T-helper 2 cell treated with Interferon-gamma antibody and Interleukin-4, amounts not matched to agents 5 μg/mL and 100 μg/mL, for 36 hours (primary cell): Measurements from ENCODE around the gene SEMA4D.
A peak's percentile ranks its signal among the peaks of the same experiment; 100 is the strongest.

ENCODE experiments used
- DNase-seq: peaks from one replicate; pipeline ENCODE4 v3.0.0; 2021; ENCODE audit warnings: low spot score
- H3K27ac Mint-ChIP-seq: one replicate; pipeline ENCODE4 v1.8.0; 2021; ENCODE audit warnings: mild to moderate bottlenecking, mixed read lengths
- H3K27me3 Mint-ChIP-seq: one replicate; pipeline ENCODE4 v1.8.0; 2021; ENCODE audit warnings: low read depth, mixed read lengths
- H3K36me3 Mint-ChIP-seq: one replicate; pipeline ENCODE4 v1.8.0; 2021; ENCODE audit warnings: low read depth, mixed read lengths
- H3K4me1 Mint-ChIP-seq: one replicate; pipeline ENCODE4 v1.8.0; 2021; ENCODE audit warnings: low read depth, mixed read lengths
- H3K4me3 Mint-ChIP-seq: one replicate; pipeline ENCODE4 v1.8.0; 2022; ENCODE audit warnings: mild to moderate bottlenecking, moderate library complexity, mixed read lengths
- H3K9me3 Mint-ChIP-seq: one replicate; pipeline ENCODE4 v1.8.0; 2021; ENCODE audit warnings: mixed read lengths

Gene SEMA4D

DNA sequence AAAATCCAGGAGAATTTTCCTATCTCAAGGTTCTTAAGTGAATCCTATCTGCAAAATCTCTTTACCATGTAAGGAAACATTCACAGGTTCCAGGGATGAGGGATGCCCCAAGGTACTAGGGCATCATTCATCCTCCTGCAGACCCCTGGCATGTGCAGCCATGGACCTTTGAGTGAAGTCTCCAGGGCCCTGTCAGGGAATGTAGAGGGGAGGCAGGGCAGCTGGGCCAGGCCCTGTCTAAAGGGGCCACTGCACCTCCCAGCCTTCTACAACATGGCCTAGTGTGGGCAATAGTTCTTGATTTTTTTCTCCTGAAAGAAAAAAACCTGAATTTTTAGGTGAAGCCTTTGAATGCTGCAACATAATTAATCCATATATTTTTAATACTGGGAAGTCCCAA lies 63.3 kb downstream of the SEMA4D start:
- no peak overlapping the region for H3K4me3 Mint-ChIP-seq
- H3K9me3 Mint-ChIP-seq = no peaks in the 10 kb centered on the region
- H3K27me3 Mint-ChIP-seq = no peaks in the 10 kb centered on the region
- H3K27ac Mint-ChIP-seq = peak overlapping the region; percentile 66
- H3K36me3 Mint-ChIP-seq = peaks cover 41% of the 10 kb centered on the region
- no peak for DNase-seq
- H3K4me1 Mint-ChIP-seq = peaks cover 63% of the 10 kb centered on the region

DNA sequence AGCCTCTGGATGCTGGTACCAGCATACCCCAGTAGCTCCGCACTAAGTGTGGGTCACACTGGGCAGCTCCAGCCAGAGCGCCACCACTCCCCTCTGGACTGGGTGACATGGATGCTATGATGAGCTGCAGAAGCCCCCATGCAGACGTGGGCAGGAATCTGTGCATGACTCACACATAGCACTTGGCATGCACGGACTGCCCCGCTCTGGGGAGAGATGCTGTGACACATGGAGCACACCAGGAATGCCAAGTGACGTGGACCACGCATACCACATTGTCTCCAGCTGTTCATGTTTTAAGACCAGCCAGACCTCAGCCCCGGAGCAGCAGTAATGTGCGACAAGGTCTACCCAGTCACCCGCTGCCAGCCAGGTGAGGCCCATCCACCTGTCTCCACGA lies 64.1 kb downstream of the SEMA4D start:
- no peak for DNase-seq

DNA sequence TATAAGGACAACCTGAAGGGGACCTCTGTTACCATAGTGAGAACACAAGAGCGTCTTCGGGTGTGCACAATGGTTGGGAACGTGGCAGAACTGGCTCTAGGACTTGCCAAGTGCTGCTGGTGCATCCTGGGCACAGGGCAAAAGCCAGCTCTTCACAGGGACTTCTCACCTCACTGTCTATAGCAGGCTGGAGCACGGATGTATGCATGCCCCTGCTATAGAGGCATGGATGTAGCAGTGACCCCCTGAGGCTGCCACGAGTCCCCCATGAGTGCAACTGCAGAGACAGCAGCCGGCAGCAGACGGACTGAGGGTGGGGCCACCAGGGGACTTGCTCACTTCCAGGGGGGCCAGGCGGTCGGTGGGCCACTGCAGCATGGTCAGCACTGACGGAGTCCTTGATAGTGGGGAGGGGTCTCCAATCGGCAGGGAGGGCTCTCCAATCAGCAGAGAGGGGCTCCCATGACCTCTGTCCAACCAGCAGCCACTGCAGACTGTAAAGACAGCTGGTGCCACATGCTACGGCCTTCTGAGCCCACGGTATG lies 64.9 kb downstream of the SEMA4D start:
- no peak for DNase-seq
- peaks cover 72% of the 10 kb centered on the region for H3K4me1 Mint-ChIP-seq
- no peaks in the 10 kb centered on the region for H3K9me3 Mint-ChIP-seq
- no peaks in the 10 kb centered on the region for H3K27me3 Mint-ChIP-seq
- no peak overlapping the region for H3K27ac Mint-ChIP-seq
- no peak overlapping the region for H3K4me3 Mint-ChIP-seq
- peaks cover 50% of the 10 kb centered on the region for H3K36me3 Mint-ChIP-seq

More for the DNA sequence above, 64.1 kb downstream of the SEMA4D start:
- peaks cover 67% of the 10 kb centered on the region for H3K4me1 Mint-ChIP-seq
- H3K27me3 Mint-ChIP-seq = no peaks in the 10 kb centered on the region
- H3K36me3 Mint-ChIP-seq = peaks cover 43% of the 10 kb centered on the region
- no peaks in the 10 kb centered on the region for H3K9me3 Mint-ChIP-seq
- H3K27ac Mint-ChIP-seq = no peak overlapping the region
- no peak overlapping the region for H3K4me3 Mint-ChIP-seq

DNA sequence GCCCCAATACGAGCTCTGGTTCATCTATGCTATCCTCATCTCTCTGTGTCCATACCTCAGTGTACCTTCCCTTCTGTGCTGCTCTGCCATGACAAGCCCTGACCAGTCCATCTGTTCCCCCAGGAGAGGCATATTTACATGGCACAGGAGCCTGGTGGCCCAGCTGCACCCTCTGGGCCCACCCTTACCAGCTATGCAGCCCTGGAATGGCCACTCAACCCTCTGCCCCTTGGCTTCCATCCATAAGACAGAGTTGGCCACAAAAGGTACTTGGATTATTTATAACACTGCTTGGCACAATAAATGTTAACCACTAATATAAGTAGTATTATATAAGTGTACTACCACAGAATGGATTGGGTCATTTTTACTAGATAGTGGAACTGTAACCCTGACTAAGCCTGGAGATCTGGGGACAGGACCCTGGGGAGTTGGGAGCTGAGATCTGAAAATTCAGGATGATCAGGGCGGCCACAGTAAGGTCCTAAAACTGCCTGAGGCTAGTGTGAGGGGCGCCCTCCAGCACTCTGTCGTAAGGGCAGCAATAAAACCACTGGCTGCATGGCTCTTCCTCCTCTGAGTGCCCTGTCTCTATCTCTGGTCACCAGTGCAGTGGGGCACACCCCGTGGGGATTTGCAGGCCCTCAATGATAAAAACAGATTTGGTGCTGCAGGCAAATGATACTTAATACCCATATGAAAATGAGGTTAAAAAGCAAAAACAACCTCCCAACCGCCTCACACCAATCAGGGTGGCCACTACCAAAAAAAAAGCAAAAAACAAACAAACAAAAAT lies 65.8 kb downstream of the SEMA4D start:
- Mint-ChIP-seq H3K27me3 (no peaks in the 10 kb centered on the region), H3K4me3 (no peak overlapping the region), H3K4me1 (peaks cover 72% of the 10 kb centered on the region), H3K27ac (peak overlapping the region; percentile 45), H3K36me3 (peaks cover 50% of the 10 kb centered on the region), H3K9me3 (no peaks in the 10 kb centered on the region)
- DNase-seq = no peak

DNA sequence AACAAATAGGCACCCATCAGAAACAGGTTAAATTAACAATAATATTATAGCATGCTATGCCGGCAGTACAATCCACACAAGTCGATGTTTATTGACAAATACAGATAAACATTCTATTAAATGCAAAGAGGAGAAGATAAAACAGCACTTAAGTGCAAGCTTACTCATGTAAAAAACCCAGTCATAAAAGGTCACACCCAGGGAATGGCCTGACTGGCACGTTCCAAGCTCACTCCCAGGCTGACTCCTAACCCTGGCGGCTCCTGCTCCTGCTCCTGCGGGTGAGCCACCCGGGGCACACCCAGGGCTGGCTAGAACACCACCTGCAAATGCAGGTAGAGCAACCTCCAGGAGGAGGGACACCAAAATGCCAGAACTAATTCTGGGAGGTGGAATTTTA lies 66.9 kb downstream of the SEMA4D start:
- no peaks in the 10 kb centered on the region for H3K27me3 Mint-ChIP-seq
- no peaks in the 10 kb centered on the region for H3K9me3 Mint-ChIP-seq
- DNase-seq = no peak
- peak overlapping the region; percentile 52 for H3K27ac Mint-ChIP-seq
- H3K4me1 Mint-ChIP-seq = peaks cover 78% of the 10 kb centered on the region
- no peak overlapping the region for H3K4me3 Mint-ChIP-seq
- peaks cover 58% of the 10 kb centered on the region for H3K36me3 Mint-ChIP-seq

DNA sequence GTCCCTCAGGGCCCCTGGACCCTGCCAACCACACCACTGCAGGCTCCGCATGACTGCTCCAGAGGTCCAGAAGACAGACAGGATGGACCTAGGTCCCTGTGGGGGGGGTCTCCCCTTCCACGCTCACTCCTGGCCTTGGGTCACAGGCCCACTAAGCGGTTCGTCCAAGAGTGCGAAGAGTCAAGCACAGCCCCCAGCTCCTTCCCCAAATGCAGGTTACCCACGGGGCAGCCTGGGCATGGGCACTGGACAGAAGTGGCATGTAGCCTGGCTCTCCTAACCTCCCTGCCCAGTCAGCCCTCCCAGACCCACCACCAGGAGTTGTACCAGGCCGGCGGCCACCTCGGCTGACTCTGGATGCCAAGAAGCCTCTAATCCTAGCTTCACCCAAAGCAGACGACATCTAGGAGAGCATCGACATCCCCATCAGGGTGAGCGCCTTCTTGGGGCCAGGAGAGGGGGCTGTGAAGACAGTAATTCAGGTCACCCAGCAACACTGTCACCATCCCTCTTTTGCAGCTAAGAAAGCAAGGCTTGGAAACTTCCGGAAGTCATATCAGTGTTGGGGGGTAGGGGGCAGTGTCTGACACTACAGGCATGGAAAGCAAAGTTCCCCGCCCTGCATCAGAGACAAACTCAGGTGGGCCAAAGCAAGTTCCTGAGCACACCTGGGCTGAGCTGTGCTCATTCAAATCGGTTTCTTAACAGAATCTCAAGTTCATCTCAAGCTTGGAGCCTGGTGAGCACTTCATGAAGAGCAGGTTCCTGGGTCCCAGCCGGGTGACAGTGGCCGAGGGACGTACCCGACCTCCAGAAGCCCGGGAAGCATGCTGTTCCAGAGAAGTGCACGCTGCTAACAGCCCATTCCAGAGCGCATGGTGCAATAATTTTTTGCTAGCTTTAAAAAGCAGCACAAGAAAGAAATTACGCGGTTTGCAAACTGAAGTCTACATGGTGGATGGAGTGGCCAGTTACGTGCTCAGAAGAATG lies 68.7 kb downstream of the SEMA4D start:
- H3K9me3 Mint-ChIP-seq = peaks cover 5% of the 10 kb centered on the region
- H3K27me3 Mint-ChIP-seq = no peaks in the 10 kb centered on the region
- peak overlapping the region; percentile 72 for H3K4me3 Mint-ChIP-seq
- peaks cover 71% of the 10 kb centered on the region for H3K36me3 Mint-ChIP-seq
- H3K27ac Mint-ChIP-seq = peak overlapping the region; percentile 90
- peaks cover 84% of the 10 kb centered on the region for H3K4me1 Mint-ChIP-seq
- peak; percentile 37 for DNase-seq

DNA sequence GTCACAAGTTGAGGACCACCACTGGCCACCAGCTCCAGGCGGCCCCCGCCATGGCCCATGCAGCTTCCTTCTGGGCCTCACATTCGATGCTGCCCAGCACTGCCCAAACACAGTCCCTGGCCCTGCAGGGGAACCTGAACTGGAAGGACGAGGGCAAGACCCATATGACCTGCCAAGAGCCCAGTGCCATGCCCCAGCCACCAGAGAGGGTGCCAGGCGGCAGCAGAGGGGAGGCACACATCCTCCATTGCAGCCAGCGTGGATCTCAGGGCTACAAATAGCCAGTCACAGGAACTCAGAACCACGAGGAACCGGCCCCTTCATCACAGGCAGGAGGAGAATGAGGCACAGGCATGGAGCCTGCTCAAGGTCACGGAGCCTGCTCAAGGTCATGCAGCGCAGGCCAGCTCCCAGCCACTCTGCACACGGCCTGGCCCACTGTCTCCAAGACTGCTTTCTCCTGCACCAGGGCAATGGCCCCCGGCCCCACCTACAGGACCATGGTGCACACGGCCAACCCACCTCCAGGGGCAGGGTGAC lies 69.6 kb downstream of the SEMA4D start:
- Mint-ChIP-seq H3K4me1 (peaks cover 86% of the 10 kb centered on the region), H3K36me3 (peaks cover 75% of the 10 kb centered on the region)

DNA sequence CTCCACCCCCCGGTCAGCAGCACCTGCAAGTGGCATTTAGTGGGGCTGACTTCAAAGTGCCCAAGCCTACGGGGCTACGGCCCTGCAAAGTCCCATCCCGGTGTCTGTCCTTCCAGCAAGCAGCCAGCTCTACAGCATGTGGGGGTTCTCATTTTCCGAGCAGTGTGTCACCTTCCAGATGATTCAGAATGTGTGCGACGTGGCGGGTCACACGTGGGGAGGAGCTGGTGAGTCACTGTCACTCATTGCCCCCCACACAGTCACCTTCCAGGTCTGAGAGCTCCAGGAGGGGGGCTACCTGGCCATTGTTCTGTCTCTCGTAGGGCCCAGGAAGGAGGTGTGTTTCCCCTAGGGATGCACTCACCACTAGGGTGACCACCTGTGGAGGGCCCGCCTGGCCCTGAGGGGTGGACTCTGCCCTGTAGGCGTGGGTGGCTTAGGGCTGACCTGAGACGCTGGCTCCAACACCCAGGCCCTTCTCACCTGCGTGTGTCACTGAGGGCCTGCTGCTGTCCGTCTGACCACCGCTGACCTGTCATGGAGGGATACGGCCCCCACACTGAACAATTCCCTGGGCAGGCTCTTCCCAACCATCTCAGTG lies 70.2 kb downstream of the SEMA4D start:
- Mint-ChIP-seq H3K27me3 (no peaks in the 10 kb centered on the region), H3K36me3 (peaks cover 74% of the 10 kb centered on the region), H3K27ac (peak overlapping the region; percentile 90), H3K4me1 (peaks cover 86% of the 10 kb centered on the region), H3K4me3 (peak overlapping the region; percentile 72), H3K9me3 (peaks cover 5% of the 10 kb centered on the region)
- DNase-seq = peak; percentile 82

More for the DNA sequence above, 69.6 kb downstream of the SEMA4D start:
- Mint-ChIP-seq H3K9me3 (peaks cover 5% of the 10 kb centered on the region), H3K27ac (peak overlapping the region; percentile 90), H3K4me3 (peak overlapping the region; percentile 72), H3K27me3 (no peaks in the 10 kb centered on the region)
- no peak for DNase-seq

DNA sequence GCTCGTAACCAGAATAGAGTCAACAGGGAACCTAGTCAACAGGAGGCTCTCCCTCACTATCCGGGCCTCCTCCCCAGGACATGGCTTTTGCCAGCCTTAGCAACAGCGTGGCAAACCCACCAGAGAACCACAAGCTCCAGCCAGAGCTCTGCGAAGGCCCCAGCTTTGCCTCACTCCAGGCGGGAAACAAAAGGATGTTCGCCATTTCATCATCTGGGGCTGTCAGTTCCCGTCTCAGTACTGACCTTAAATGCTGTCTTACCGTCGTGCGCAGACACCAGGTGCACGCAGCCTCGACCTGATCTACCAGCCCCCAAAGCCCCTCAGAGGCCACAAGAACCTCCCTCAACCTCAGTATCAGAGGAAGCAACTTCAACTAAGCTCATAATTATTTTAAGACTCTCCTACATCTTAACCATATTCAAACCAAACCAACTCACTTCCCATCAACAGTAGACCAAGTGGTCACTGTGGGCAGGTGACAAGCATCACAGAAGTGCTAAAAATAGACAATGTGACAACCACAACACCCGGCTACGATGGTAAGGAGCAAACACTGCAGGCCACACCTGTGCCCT lies 71.4 kb downstream of the SEMA4D start:
- peaks cover 88% of the 10 kb centered on the region for H3K4me1 Mint-ChIP-seq
- peaks cover 76% of the 10 kb centered on the region for H3K36me3 Mint-ChIP-seq
- peak; percentile 63 for DNase-seq
- H3K9me3 Mint-ChIP-seq = peaks cover 5% of the 10 kb centered on the region
- H3K4me3 Mint-ChIP-seq = peak overlapping the region; percentile 72
- peak overlapping the region; percentile 90 for H3K27ac Mint-ChIP-seq
- no peaks in the 10 kb centered on the region for H3K27me3 Mint-ChIP-seq

DNA sequence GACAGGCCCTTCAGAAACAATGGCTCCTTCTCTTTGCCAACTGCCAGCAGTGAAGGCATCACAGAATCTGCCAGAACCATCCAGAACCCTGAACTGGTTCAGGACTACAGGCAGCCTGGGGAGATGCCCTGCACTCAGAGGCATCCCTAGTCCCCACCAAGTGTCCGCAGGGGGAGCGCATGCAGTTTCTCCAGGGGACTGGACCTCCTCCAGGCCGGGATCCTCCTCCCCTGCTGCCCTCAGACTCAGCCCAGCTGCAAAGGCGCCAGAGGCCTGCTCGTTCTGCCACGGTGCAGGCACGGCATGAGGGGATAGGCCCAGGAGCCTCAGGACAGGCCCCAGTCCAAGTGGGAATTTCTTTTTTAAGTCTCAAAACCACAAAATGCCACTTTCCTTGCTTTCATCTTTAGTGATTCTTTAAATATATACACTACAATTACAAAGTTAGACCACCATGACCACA lies 72.0 kb downstream of the SEMA4D start:
- DNase-seq = no peak
- Mint-ChIP-seq H3K27ac (peak overlapping the region; percentile 90), H3K9me3 (peaks cover 5% of the 10 kb centered on the region), H3K36me3 (peaks cover 77% of the 10 kb centered on the region), H3K4me3 (peak overlapping the region; percentile 72), H3K4me1 (peaks cover 91% of the 10 kb centered on the region), H3K27me3 (no peaks in the 10 kb centered on the region)

DNA sequence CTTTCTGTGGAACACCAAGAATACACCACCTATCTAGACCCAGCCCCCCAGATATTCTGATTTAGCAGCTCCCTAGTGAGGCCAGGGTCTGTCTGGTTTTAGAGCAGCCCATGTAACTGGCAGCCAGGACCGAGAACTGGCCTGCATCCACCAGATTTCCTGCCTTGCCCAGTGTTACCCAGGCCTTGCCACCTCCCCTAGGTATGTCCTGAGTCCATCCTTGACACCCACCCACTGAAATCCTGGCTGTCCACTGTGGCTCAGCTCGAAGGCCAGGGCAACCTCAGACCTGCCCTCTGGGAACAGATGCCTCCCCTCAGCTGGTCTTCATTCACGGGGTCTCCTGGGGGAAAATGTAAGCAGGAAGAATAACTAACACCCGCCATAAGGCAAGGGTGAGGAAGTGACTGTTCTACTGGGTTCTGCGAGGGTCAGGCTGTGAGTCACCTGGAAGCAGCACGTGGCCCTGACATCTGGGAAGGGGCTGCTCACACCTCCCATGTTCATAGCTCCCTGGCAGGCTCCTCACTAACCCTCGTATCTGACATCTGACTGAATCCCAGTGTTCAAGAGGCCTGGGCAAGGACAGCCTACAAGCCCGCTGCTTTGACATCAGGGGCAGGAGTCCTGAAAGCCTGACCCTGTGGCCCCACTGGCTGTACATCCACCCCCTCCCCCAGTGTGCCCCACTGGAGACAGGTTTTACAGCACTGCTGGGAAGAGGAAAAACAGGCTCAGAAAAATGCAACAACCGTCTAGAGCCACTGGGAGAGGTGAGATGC lies 72.7 kb downstream of the SEMA4D start:
- peaks cover 82% of the 10 kb centered on the region for H3K36me3 Mint-ChIP-seq
- H3K27ac Mint-ChIP-seq = peak overlapping the region; percentile 90
- H3K4me1 Mint-ChIP-seq = peaks cover 94% of the 10 kb centered on the region
- H3K27me3 Mint-ChIP-seq = no peaks in the 10 kb centered on the region
- DNase-seq = no peak
- peaks cover 5% of the 10 kb centered on the region for H3K9me3 Mint-ChIP-seq
- peak overlapping the region; percentile 72 for H3K4me3 Mint-ChIP-seq

DNA sequence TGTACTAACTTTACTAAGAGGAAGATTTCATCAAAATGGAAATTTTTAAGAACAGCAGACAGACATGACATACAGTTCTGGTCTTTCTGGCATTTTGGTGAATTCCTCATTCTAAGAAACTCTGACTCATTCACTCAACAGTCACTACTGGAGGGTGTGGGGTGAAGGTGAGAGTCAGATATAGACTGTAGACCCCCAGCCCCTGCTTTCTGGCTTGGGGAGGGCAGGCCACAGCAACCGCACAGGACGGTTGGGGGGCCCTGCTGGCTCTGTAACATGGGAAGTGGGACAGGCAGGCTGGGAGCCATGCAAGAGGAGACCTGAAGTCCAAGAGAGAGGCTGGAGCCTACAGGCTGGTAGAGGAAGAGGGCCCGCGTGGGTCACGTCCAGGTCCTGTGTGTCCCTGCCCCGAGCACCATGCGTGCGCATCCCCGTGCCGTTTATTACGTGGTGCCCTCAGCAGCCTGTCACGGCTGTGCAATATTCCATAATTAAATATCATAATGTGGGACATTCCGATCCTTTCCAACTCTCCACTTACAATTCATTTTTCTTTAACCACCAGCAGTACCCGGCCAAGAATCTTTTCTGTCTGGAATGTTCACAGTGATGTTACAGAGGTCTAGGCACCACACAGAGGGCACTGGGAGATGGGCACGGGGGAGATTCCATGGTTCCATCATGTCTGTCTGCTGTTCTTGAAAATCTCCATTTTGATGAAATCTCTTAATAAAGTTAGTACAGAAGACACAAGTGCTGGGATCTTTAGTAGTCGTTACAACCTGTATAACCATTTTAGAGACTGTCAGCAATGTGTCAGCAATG lies 75.5 kb downstream of the SEMA4D start:
- H3K4me1 Mint-ChIP-seq = peaks cover 91% of the 10 kb centered on the region
- peaks cover 84% of the 10 kb centered on the region for H3K36me3 Mint-ChIP-seq
- peak overlapping the region; percentile 81 for H3K4me3 Mint-ChIP-seq
- peaks cover 5% of the 10 kb centered on the region for H3K9me3 Mint-ChIP-seq
- no peaks in the 10 kb centered on the region for H3K27me3 Mint-ChIP-seq
- H3K27ac Mint-ChIP-seq = peak overlapping the region; percentile 90
- DNase-seq = peak; percentile 88
